ENCODE measurements around the gene ADNP2. TPM values are rescaled to one million over a fixed set of nuclear protein-coding genes. Genes with fewer than 3 reads are reported as not detected.

The ADNP2 gene, protein sequence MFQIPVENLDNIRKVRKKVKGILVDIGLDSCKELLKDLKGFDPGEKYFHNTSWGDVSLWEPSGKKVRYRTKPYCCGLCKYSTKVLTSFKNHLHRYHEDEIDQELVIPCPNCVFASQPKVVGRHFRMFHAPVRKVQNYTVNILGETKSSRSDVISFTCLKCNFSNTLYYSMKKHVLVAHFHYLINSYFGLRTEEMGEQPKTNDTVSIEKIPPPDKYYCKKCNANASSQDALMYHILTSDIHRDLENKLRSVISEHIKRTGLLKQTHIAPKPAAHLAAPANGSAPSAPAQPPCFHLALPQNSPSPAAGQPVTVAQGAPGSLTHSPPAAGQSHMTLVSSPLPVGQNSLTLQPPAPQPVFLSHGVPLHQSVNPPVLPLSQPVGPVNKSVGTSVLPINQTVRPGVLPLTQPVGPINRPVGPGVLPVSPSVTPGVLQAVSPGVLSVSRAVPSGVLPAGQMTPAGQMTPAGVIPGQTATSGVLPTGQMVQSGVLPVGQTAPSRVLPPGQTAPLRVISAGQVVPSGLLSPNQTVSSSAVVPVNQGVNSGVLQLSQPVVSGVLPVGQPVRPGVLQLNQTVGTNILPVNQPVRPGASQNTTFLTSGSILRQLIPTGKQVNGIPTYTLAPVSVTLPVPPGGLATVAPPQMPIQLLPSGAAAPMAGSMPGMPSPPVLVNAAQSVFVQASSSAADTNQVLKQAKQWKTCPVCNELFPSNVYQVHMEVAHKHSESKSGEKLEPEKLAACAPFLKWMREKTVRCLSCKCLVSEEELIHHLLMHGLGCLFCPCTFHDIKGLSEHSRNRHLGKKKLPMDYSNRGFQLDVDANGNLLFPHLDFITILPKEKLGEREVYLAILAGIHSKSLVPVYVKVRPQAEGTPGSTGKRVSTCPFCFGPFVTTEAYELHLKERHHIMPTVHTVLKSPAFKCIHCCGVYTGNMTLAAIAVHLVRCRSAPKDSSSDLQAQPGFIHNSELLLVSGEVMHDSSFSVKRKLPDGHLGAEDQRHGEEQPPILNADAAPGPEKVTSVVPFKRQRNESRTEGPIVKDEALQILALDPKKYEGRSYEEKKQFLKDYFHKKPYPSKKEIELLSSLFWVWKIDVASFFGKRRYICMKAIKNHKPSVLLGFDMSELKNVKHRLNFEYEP
- total RNA-seq = 24.7 TPM

GRCh38 chr18:80108739-80109675 is at the start of gene ADNP2:
TSS of gene ADNP2 (plus strand) at chr18:80109262. CDS start at chr18:80117543, 8,281 bp downstream.

Other genes with a start within 250 kb of the ADNP2 start
- gene SLC66A2, start 157.6 kb upstream of the ADNP2 start, total RNA-seq = 34.1 TPM
- 3.2 TPM for gene HSBP1L1, start 144.6 kb upstream of the ADNP2 start, total RNA-seq
- 43.4 TPM for gene TXNL4A, start 120.7 kb upstream of the ADNP2 start, total RNA-seq
- gene RBFA, start 74.8 kb upstream of the ADNP2 start, total RNA-seq = 42.0 TPM
- gene PARD6G, start 138.3 kb downstream of the ADNP2 start, total RNA-seq = 7.6 TPM

All from diencephalon (tissue), 1 donor.